ENCODE results near the gene PPP1R37. TPM values are rescaled to one million over a fixed set of nuclear protein-coding genes. Genes with fewer than 3 reads are reported as not detected.
A peak's percentile ranks its signal among the peaks of the same experiment; 100 is the strongest.

The PPP1R37 gene
- total RNA-seq, 1 donor from 2014 or later = 19.3 TPM

DNA sequence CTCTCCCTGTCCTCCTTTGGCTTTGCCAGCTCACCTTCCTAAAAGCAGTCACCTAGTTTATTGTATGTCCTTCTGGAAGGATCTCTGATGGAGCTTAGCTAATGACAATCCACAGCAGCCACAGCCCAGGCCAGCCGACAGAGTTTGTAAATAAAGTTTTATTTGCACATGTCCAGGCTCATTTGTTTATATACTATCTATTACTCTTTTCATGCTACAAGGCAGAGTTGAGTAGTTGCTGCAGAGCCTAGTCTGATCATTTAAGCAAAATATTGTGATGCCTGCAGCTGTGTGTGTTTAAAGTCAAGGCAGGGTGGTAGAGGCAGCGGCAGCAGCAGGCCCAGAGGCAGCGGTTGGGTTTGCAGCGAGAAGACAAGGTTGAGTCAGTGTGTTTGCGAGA is 35.2 kb downstream of the PPP1R37 start:
- intact Hi-C loops (cut with DNase I) = no loop called here
- DNase-seq (ENCODE audit: low spot score) = no peak
- ATAC-seq = no peak

DNA sequence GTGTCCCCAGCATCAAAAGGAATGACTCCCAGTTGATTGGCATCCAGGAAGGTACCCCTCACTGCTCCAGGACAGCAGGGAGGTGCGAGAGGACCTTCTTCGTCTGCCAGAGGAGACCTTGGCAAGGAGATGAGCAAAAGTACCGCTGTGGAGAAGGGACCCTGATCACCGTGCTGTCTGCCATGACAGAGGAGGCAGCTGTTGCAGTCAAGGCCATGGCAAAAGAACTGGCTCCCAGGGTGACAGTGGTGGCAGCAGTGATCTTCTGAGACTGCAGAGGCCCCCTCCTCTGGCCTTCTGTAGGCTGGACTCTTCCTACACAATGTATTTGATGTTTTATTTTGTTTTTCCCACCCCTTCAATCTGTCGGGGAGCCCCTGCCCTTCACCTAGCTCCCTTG is 35.8 kb downstream of the PPP1R37 start:
- intact Hi-C loops (cut with DNase I) = no loop called here
- ATAC-seq = no peak
- DNase-seq (ENCODE audit: low spot score) = no peak

GRCh38 chr19:45130236-45130635 is 37.3 kb downstream of the PPP1R37 start:
- DNase-seq (ENCODE audit: low spot score) = no peak
- ATAC-seq = no peak
- intact Hi-C loops (cut with DNase I) = no loop called here

DNA sequence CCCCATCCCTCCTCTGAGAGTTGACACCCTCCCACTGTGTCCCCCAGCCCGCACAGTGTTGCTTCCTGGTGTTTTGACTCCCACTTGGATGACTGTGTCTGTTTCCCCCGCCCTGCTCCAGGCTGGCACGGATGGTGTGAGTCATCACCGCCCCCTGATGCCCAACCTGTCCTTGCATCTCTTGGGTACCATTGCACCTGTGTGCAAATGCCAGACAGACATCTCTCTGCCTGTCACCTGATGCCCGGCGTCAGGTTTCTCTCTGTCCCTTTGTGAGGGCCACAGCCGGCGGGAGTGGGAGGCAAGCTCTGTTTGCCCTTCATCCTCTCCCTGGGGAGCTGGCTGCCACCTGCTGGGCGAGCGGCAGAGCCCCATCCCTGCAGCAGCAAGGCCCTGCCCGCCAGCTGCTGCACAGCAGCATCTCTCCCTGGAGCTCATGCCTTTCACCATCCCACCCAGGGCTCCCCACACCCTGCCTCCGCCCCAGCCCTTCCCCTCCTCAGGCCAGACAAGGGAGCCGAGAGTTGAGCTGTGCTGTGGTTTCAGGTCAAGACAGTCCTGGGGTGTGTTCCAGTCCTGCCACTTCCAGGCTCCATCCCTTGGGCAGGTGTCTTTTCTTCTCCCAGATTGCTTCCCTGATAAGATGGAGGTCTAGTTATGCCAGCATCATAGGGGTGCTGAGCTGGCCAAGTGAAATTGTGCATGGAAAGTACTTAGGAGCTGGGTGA is 38.1 kb downstream of the PPP1R37 start:
- ATAC-seq (no peak), DNase-seq (ENCODE audit: low spot score) (no peak)
- intact Hi-C loops (cut with DNase I) = no loop called here

GRCh38 chr19:45133661-45134060 is 40.7 kb downstream of the PPP1R37 start:
- no peak for DNase-seq (ENCODE audit: low spot score)
- ATAC-seq = no peak
- intact Hi-C loops (cut with DNase I) = no loop called here

DNA sequence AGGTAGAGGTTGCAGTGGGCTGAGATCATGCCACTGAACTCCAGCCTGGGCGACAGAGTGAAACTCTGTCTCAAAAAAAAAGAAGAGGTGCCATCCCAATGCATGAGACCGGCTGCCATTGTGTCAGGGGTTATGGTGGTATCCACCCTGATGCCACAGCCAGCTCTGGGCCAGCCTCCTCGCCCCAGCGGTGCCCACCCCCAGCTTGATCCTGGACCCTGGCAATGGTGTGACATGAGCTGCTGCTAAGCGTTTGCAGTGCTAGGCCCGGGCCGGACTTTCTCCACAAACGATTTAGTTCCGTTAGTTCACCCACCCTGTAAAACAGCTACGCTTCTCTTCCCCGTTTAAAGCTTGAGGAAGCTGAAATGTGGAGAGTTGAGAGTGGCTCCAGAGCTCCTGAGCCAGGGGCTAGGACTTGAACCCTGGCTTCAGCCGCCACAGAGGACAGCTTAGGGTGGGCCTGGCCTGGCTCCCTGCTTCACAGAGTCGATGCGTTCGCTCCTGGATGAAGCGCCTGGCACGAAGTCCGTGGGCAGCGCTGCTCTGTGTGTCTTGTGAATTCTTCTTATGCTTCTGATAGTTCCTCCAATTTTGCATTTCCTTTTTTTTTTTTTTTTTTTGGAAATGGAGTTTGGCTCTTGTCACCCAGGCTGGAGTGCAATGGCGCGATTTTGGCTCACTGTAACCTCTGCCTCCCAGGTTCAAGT is 42.4 kb downstream of the PPP1R37 start:
- intact Hi-C loops (cut with DNase I) = no loop called here
- ATAC-seq (no peak), DNase-seq (ENCODE audit: low spot score) (no peak)

- DNase-seq (ENCODE audit: low spot score) (no peak), ATAC-seq (no peak)
- intact Hi-C loops (cut with DNase I) = no loop called here
Observed at GRCh38 chr19:45136507-45137178, 43.7 kb downstream of the PPP1R37 start.

DNA sequence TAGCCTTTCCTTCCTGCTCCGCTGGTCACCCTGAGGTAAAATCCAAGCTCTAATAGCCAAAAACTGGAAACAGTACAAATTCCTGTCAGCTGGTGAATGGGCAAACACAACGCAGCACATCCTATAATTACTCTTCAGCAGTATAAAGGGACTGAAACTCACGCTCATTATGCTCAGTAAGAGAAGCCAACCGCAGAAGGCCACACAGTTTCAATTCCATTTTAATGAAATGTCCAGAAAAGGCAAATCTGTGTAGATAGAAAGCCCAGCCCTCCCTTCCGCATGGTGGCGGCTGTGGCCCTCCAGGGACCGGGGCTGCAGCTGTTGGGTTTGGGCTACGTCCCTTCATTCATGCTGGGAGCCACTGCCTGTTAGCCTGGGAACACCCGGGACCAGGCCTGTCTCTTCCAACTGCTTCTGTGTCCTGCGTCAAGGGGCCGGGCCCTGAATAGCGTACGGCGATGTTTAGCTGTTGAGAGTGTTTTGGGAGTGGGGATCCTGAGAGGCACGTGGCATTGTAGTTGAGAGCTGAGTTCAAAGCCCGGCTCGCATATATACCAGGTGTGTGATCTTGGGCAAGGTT is 44.3 kb downstream of the PPP1R37 start:
- peak; percentile 77 for ATAC-seq
- intact Hi-C loops (cut with DNase I) = no loop called here
- DNase-seq (ENCODE audit: low spot score) = no peak

DNA sequence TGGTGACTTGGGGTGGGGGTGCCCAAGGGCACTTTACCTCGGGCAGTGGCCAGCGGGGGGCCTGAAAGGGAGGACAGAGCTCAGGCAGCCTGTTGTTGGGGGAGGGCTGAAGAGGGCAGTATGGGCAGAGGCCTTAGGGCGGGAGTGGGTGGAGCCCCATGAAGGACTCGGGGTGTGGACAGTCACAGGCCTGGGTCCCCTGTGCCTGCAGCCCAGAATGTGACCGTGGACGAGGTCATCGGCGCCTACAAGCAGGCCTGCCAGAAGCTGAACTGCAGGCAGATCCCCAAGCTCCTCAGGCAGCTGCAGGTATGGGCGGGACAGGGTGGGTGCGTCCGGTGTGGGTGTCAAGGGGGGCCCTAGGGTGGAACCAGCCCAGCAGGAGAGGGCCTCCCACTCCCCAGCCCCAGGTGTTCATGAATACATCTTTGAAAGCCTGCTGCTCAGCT is 45.3 kb downstream of the PPP1R37 start:
- no peak for ATAC-seq
- intact Hi-C loops (cut with DNase I) = no loop called here
- no peak for DNase-seq (ENCODE audit: low spot score)

DNA sequence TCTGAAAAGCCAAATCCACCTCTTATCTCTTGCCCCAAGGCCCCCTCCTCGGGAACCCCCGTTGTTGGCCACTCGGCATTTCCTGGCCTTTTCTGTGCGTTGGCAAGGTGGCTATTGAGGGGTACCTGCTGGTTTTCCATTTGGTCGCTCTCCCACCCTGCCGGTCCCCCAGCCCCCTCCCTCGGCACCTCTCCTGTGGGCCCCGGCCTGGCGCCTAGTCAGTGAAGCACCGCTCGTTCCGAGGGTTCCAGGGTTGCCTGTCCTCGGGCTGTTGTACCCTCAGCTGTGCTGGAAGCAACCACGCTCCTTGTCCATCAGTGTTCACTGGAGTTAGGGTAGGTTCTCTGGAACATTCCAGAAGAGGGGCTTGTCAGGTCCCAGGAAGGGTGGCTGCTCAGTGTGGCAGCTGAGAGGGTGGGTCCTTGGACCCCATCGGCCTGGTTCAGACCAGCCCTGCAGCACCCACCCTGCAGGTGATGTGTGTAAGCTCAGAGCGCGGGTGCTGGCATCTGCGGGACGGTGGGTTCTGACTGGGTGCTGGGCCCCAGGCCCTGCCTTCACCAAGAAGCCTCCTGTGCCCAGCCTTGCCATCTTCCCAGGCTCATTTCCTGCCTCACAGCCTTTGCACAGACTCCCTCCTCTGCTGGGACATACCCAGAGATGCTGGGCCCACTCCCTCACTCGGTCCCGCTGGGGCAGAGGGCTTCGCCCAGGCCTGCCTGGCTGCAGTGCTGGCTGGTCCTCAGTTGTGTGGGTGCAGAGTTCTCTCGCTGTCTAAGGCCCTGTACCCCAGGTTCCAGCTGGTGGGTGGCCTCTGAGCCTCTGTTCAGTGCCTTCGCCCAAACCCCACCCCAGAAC is 46.5 kb downstream of the PPP1R37 start:
- intact Hi-C loops (cut with DNase I) = no loop called here
- no peak for ATAC-seq
- no peak for DNase-seq (ENCODE audit: low spot score)

- DNase-seq (ENCODE audit: low spot score) (no peak), ATAC-seq (no peak)
- intact Hi-C loops (cut with DNase I) = no loop called here
Observed at GRCh38 chr19:45140144-45140503, 47.1 kb downstream of the PPP1R37 start.

- DNase-seq (ENCODE audit: low spot score) = no peak
- no peak for ATAC-seq
- intact Hi-C loops (cut with DNase I) = no loop called here
Observed at GRCh38 chr19:45140533-45140932, 47.6 kb downstream of the PPP1R37 start.

- DNase-seq (ENCODE audit: low spot score) (no peak), ATAC-seq (no peak)
- intact Hi-C loops (cut with DNase I) = no loop called here
Observed at GRCh38 chr19:45141203-45141900, 48.4 kb downstream of the PPP1R37 start.

DNA sequence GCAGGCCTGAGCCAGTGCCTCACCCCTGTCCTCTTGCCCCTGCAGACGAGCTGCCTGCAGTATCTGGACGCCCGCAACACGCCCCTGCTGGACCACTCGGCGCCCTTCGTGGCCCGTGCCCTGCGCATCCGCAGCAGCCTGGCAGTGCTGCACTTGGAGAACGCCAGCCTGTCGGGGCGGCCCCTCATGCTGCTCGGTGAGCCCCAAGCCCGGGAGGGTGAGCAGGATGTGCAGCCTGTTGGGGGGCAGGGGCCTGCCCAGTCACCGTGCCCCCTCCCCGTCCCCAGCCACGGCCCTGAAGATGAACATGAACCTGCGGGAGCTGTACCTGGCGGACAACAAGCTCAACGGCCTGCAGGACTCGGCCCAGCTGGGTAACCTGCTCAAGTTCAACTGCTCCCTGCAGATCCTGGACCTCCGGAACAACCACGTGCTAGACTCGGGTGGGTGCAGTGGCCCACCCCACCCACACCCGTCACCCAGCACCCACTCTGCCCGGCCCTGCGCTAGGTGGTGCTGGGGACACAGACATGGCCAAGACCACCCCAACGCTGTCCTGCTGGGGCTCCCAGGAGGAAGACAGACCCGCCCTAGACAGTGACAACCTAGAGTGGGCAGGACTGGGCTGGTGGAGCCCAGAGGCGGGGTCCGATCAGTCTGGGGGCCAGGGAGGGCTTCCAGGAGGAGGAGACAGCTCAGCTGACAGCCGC is 49.2 kb downstream of the PPP1R37 start:
- DNase-seq (ENCODE audit: low spot score) (no peak), ATAC-seq (no peak)
- intact Hi-C loops (cut with DNase I) = no loop called here

DNA sequence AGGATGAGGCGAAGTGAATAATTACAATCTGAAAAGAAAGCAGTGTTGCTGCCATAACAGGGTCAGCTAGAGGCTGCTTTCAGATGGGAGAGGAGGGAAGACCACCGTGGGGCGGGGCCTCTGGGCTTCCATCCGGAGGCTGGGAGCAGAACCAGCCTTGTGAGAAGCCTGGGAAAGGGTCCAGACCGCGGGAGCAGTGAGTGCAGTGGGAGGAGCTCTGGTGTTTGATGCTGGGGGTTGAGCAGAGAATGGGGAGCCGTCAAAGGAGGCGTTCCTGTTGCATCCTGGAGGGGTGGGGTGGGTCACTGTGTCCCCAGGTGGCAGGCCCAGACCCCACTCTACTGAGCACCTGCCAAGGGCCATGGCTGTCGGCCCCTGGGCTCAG is 49.7 kb downstream of the PPP1R37 start:
- DNase-seq (ENCODE audit: low spot score) (no peak), ATAC-seq (no peak)
- intact Hi-C loops (cut with DNase I) = no loop called here

DNA sequence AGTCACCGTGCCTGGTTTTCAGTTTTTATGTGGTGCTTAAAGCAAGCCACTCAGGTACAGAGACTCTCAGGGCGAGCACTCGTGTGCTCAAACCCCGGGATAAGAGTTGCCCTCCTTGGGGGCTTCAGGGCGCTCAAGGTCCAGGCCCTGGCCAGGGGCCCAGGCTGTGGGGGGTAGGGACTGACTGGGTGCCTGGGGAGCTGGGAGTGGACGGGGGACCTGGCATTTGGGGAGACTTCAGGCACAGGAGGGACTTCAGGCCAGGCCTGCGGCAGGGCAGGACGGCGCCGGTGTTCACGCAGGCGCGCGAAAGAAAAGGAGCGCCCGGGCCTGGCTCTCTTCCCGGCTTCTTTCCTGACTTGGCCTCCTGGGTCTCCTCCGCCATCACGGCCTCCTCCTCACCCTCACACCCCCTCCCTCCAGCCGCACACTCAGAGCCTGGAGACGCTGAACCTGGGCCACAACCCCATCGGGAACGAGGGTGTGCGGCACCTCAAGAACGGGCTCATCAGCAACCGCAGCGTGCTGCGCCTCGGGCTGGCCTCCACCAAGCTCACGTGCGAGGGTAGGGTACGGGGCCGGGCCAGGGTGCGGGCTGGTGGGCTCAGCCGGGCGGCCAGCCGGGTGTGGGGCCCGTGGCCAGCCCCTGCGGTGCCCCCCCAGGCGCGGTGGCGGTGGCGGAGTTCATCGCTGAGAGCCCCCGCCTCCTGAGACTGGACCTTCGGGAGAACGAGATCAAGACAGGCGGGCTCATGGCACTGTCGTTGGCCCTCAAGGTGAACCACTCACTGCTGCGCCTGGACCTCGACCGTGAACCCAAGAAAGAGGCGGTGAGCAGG is 51.7 kb downstream of the PPP1R37 start:
- intact Hi-C loops (cut with DNase I) = no loop called here
- ATAC-seq (no peak), DNase-seq (ENCODE audit: low spot score) (no peak)
